Testis (tissue), 3 donors: ENCODE measurements around the gene TTC3. TPM values are rescaled to one million over a fixed set of nuclear protein-coding genes. Genes with fewer than 3 reads are reported as not detected.

ENCODE experiments used
- DNase-seq: peaks from one replicate; pipeline ENCODE4 v3.0.0-alpha.2; 2019
- H3K27ac ChIP-seq, 2 donors: fragments of 200-600 bp; sonication (generic); one replicate each; pipeline ENCODE4 v1.5.1; 2019
- H3K27me3 ChIP-seq: fragments of 200-600 bp; sonication (generic); one replicate; pipeline ENCODE4 v1.5.1; 2019
- H3K36me3 ChIP-seq: fragments of 200-600 bp; sonication (generic); one replicate; pipeline ENCODE4 v1.5.1; 2017; ENCODE audit warnings: low read depth; ENCODE audit errors: missing control alignments
- H3K4me1 ChIP-seq: fragments of 200-600 bp; sonication (generic); one replicate; pipeline ENCODE4 v1.5.1; 2019
- H3K4me3 ChIP-seq, 2 donors: fragments of 200-600 bp; sonication (generic); one replicate each; pipeline ENCODE4 v1.5.1; 2017 to 2019
- H3K9me3 ChIP-seq: fragments of 200-600 bp; sonication (generic); one replicate; pipeline ENCODE4 v1.5.1; 2017
- POLR2A ChIP-seq: fragments of 450-650 bp; IDR thresholded peaks from one replicate; pipeline ENCODE4 v1.6.1; 2017; ENCODE audit warnings: antibody characterized with exemption, mild to moderate bottlenecking, moderate library complexity
- WGBS, 2 donors: methylation state at CpG; one replicate each; pipeline ENCODE4 v1.1.5; 2018; 5-methylcytosine and 5-hydroxymethylcytosine counted together
- intact Hi-C: fragments of 100-400 bp; cut with DNase I; formaldehyde crosslinking; loops from one replicate; pipeline ENCODE4 v1.15.1; 2023; ENCODE audit warnings: low total_unique reads
- polyA plus RNA-seq: library from polyadenylated mRNA; stranded (reverse); fragments of 350-450 nt; fragmentation: Illumina TruSeq; extraction: RNeasy Lipid Tissue Mini Kit (QIAGEN cat#74804); gene quantifications from one replicate; pipeline ENCODE4 v1.2.3, GENCODE V29; 2014; ENCODE audit warnings: low read depth, low replicate concordance; ENCODE audit not compliant: insufficient read depth
- total RNA-seq, 2 donors: library from RNA; depleted of rRNA; stranded (reverse); fragments of >200 nt; gene quantifications; one replicate each; pipeline ENCODE4 v1.2.3, GENCODE V29; 2016
- TF ChIP-seq, protein P1 (sequence below), 3 experiments: fragments of 450-650 bp in 2 of 3; fragments of 200-600 bp in 1 of 3; sonication (generic) in 1 of 3; IDR thresholded peaks; one replicate each; pipeline ENCODE4 v1.5.1; 2016 to 2019; ENCODE audit warnings: antibody characterized with exemption in 3 of 3, mild to moderate bottlenecking in 2 of 3, moderate library complexity in 1 of 3

The TTC3 gene
- total and polyA plus RNA-seq, 3 donors from 2014 or later, result 70.7 to 181 (median 154) TPM

DNA sequence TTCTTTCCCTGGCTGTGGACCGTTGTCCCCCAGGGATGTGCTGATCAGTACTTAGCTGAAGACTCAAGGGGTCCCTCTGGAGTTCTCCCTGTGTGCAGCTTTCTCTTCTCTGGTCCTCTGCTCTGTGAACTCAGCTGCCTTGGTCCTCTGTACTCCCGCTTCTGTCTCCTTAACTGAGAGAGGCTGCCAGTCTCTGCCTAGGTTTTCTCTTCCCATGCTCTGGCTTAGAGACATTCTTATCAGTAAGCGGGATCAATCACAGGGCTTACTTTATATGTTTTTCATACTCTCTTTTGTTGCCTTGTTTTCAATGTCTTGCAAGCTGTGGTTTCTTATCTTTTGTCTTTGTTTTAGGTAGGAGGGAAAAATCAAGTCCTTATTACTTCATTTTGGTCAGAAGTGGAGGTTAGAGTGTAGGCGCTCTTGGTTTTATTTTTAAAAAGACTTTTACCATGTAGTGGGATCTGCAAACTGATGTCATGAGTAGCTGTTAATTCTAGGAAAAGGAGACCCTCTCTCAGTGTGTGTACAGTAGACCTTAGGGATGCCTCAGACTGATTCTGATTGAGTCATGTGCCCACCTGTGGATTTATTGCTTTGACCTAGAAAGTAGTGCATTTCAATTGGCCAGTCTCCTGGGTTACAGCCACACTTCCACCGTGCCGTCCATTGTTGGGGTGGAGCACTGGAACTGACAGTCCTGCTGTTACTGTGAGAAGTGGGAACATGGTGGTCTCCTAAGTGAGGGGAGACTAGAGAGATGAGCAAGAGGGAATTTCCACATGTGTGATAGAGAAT, 46.6 kb downstream of the TTC3 start:
- Histone ChIP-seq H3K36me3 (no peaks in the 10 kb centered on the region), H3K27me3 (no peaks in the 10 kb centered on the region), H3K4me3 (no peak overlapping the region), H3K27ac (no peak overlapping the region), H3K9me3 (no peaks in the 10 kb centered on the region), H3K4me1 (no peaks in the 10 kb centered on the region)
- DNase-seq, result no peak
- intact Hi-C loops, result no loop called here
- WGBS, 2 donors, result 64 to 87% methylated on average over 6 of the region's 6 CpGs
- no peak for TF ChIP-seq POLR2A
- TF ChIP-seq, protein P1, sequence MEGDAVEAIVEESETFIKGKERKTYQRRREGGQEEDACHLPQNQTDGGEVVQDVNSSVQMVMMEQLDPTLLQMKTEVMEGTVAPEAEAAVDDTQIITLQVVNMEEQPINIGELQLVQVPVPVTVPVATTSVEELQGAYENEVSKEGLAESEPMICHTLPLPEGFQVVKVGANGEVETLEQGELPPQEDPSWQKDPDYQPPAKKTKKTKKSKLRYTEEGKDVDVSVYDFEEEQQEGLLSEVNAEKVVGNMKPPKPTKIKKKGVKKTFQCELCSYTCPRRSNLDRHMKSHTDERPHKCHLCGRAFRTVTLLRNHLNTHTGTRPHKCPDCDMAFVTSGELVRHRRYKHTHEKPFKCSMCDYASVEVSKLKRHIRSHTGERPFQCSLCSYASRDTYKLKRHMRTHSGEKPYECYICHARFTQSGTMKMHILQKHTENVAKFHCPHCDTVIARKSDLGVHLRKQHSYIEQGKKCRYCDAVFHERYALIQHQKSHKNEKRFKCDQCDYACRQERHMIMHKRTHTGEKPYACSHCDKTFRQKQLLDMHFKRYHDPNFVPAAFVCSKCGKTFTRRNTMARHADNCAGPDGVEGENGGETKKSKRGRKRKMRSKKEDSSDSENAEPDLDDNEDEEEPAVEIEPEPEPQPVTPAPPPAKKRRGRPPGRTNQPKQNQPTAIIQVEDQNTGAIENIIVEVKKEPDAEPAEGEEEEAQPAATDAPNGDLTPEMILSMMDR (IDR thresholded peaks at IDR 0.05), result no peak

DNA sequence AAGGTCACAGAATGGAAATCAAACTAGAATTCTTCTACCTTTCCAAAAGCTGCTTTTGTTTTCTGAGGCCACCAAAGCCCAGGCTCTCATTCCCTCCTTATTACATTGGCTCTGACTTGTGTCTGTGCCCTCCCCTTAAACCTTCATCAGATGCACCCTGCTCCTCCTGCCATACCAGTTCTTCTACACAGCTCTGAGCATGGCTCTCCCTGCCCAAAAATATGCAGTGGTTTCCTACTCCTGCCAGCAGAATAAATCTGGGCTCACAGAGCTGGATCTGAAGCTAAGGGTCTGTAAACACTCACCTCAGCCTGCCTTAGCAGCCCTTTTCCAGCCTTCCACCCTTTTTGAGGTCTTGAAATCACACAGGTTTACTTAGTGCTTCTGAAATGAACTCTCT, 55.0 kb downstream of the TTC3 start:
- H3K27ac ChIP-seq, result no peak overlapping the region
- TF ChIP-seq, protein P1 (IDR thresholded peaks at IDR 0.05), result no peak
- TF ChIP-seq POLR2A, result no peak
- H3K4me3 ChIP-seq, result no peak overlapping the region
- intact Hi-C loops, result no loop called here
- no peak for DNase-seq
- no peaks in the 10 kb centered on the region for H3K9me3 ChIP-seq
- no peaks in the 10 kb centered on the region for H3K27me3 ChIP-seq
- no peaks in the 10 kb centered on the region for H3K4me1 ChIP-seq
- no peaks in the 10 kb centered on the region for H3K36me3 ChIP-seq

DNA sequence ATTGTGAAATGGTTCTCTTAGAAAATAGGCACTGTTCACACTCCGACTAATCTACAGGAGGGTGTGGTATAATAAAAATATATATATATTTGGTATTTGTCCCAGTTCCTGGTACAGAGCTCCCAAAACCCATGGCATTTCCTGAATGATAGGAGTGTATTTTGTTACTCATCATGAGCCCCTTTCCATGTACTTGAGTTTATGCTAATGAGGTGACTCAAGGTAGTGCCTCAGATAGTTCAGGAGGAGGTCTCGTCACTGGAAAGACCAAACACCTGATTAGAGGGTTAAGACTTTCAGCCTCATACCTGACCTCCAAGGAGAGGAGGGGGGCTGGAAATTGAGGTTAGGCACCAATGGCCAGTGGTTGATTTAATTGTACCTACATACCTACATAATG, 57.9 kb downstream of the TTC3 start:
- Histone ChIP-seq H3K9me3 (no peaks in the 10 kb centered on the region), H3K27me3 (no peaks in the 10 kb centered on the region), H3K4me3 (no peak overlapping the region), H3K27ac (no peak overlapping the region), H3K36me3 (no peaks in the 10 kb centered on the region), H3K4me1 (no peaks in the 10 kb centered on the region)
- no peak for DNase-seq
- intact Hi-C loops, result no loop called here
- 93 to 96% methylated on average over 2 of the region's 2 CpGs for WGBS, 2 donors
- TF ChIP-seq POLR2A, result no peak
- TF ChIP-seq, protein P1 (IDR thresholded peaks at IDR 0.05), result no peak

DNA sequence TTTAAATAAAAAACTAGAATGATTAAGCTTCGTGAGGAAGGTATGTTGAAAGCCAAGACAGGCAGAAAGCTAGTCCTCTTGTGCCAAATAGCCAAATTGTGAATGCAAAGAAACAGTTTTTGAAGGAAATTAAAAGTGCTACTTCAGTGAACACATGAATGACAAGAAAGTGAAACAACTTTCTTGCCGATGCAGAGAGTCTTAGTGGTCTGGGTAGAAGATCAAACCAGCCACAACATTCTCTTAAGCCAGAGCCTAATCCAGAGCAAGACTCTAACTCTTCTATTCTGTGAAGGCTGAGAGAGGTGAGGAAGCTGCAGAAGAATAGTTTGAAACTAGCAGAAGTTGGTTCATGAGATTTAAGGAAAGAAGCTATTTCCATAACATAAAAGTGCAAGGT, 63.2 kb downstream of the TTC3 start:
- DNase-seq, result no peak
- Histone ChIP-seq H3K9me3 (no peaks in the 10 kb centered on the region), H3K27me3 (no peaks in the 10 kb centered on the region), H3K27ac (no peak overlapping the region), H3K4me1 (no peaks in the 10 kb centered on the region), H3K4me3 (no peak overlapping the region), H3K36me3 (no peaks in the 10 kb centered on the region)
- intact Hi-C loops, result no loop called here
- no peak for TF ChIP-seq POLR2A
- WGBS, 2 donors, result 84 to 91% methylated on average over 2 of the region's 2 CpGs

DNA sequence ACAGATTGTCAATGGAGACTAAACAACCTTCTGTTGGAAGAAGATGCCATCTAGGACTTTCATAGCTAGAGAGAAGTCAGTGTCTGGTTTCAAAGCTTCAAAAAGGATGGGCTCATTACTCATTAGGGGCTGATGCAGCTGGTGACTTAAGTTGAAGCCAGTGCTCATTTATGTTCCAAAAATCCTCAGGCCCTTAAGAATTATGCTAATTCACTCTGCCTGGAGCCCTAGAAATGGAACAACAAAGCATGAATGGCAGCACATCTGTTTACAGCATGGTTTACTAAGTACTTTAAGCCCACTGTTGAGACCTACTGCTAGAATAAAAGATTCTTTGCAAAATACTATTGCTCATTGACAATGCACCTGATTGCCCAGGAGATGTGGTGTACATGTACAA, 63.7 kb downstream of the TTC3 start:
- Histone ChIP-seq H3K36me3 (no peaks in the 10 kb centered on the region), H3K27me3 (no peaks in the 10 kb centered on the region), H3K9me3 (no peaks in the 10 kb centered on the region), H3K4me3 (no peak overlapping the region), H3K4me1 (no peaks in the 10 kb centered on the region), H3K27ac (no peak overlapping the region)
- intact Hi-C loops, result no loop called here
- TF ChIP-seq, protein P1 (IDR thresholded peaks at IDR 0.05), result no peak
- no peak for TF ChIP-seq POLR2A
- no peak for DNase-seq
